GM23338 (cell line): ENCODE results near the gene CCDC149. TPM values are rescaled to one million over a fixed set of nuclear protein-coding genes. Genes with fewer than 3 reads are reported as not detected.

Experiments used
- ATAC-seq: fragments of 200-7000 bp; cut with Tn5 transposase; 3 replicates; pipeline ENCODE4 v1.9.1; 2020
- DNase-seq: peaks from one replicate; pipeline ENCODE4 v3.0.0-alpha.2; 2015; ENCODE audit warnings: low spot score
- H2AFZ ChIP-seq: fragments of 200-600 bp; sonication (generic); 2 replicates; pipeline ENCODE4 v1.8.0; 2016; ENCODE audit warnings: antibody characterized with exemption, mild to moderate bottlenecking, moderate library complexity
- H3F3A ChIP-seq: fragments of 200-600 bp; sonication (generic); replicated peaks from 2 replicates; pipeline ENCODE4 v1.8.0; 2017; ENCODE audit warnings: antibody characterized with exemption, mixed run types, low read depth
- H3K27ac ChIP-seq: fragments of 200-600 bp; sonication (generic); 2 replicates; pipeline ENCODE4 v1.6.1; 2016; ENCODE audit warnings: low read depth
- H3K27me3 ChIP-seq: fragments of 200-600 bp; sonication (generic); 2 replicates; pipeline ENCODE4 v1.8.0; 2016; ENCODE audit warnings: mild to moderate bottlenecking, mixed run types, moderate library complexity; ENCODE audit not compliant: insufficient read depth
- H3K36me3 ChIP-seq: fragments of 200-600 bp; sonication (generic); 2 replicates; pipeline ENCODE4 v1.8.0; 2016; ENCODE audit warnings: mild to moderate bottlenecking; ENCODE audit not compliant: insufficient read depth
- H3K4me1 ChIP-seq: fragments of 200-600 bp; sonication (generic); 2 replicates; pipeline ENCODE4 v1.8.0; 2016; ENCODE audit warnings: mild to moderate bottlenecking, moderate library complexity; ENCODE audit not compliant: insufficient read depth
- H3K4me2 ChIP-seq: fragments of 200-600 bp; sonication (generic); 2 replicates; pipeline ENCODE4 v1.7.1; 2017; ENCODE audit warnings: mixed run types
- H3K4me3 ChIP-seq: fragments of 200-600 bp; sonication (generic); 2 replicates; pipeline ENCODE4 v1.6.1; 2016; ENCODE audit warnings: mixed run types
- H3K79me2 ChIP-seq: fragments of 200-600 bp; sonication (generic); replicated peaks from 2 replicates; pipeline ENCODE4 v1.8.0; 2017; ENCODE audit warnings: mild to moderate bottlenecking; ENCODE audit not compliant: insufficient read depth
- H3K9me2 ChIP-seq: fragments of 200-600 bp; sonication (generic); 2 replicates; pipeline ENCODE4 v1.8.0; 2017; ENCODE audit not compliant: insufficient read depth
- H4K20me1 ChIP-seq: fragments of 200-600 bp; sonication (generic); replicated peaks from 2 replicates; pipeline ENCODE4 v1.8.0; 2017; ENCODE audit warnings: mild to moderate bottlenecking; ENCODE audit not compliant: insufficient read depth
- H3K27ac Mint-ChIP-seq: 2 replicates; pipeline ENCODE4 v1.8.0; 2020; ENCODE audit warnings: inconsistent platforms, mild to moderate bottlenecking, moderate library complexity, mixed read lengths
- H3K27me3 Mint-ChIP-seq: 3 replicates; pipeline ENCODE4 v1.8.0; 2022; ENCODE audit warnings: low read depth, mild to moderate bottlenecking, moderate library complexity, mixed read lengths, inconsistent platforms; ENCODE audit not compliant: insufficient read depth, poor library complexity
- H3K36me3 Mint-ChIP-seq: 3 replicates; pipeline ENCODE4 v1.8.0; 2021; ENCODE audit warnings: low read depth, mild to moderate bottlenecking, inconsistent platforms, moderate library complexity, mixed read lengths
- H3K4me1 Mint-ChIP-seq: 3 replicates; pipeline ENCODE4 v1.8.0; 2020; ENCODE audit warnings: mild to moderate bottlenecking, inconsistent platforms, mixed read lengths
- H3K4me3 Mint-ChIP-seq: 3 replicates; pipeline ENCODE4 v1.8.0; 2021; ENCODE audit warnings: moderate library complexity, mild to moderate bottlenecking, inconsistent platforms, mixed read lengths
- H3K9me3 Mint-ChIP-seq: 3 replicates; pipeline ENCODE4 v1.8.0; 2020; ENCODE audit warnings: moderate library complexity, mild to moderate bottlenecking, inconsistent platforms, mixed read lengths
- CREB1 ChIP-seq: fragments of 250-450 bp; sonication (Bioruptor Pico); IDR thresholded peaks from 2 replicates; pipeline ENCODE4 v1.5.0; 2020; ENCODE audit warnings: low read depth, mild to moderate bottlenecking, moderate library complexity
- EZH2 ChIP-seq: fragments of 200-600 bp; sonication (generic); IDR thresholded peaks from one replicate; pipeline ENCODE4 v1.8.0; 2017; ENCODE audit warnings: antibody characterized with exemption, mild to moderate bottlenecking, low read depth; ENCODE audit not compliant: unreplicated experiment
- EZH2phosphoT487 ChIP-seq: fragments of 200-600 bp; sonication (generic); IDR thresholded peaks from one replicate; pipeline ENCODE4 v1.8.1; 2018; ENCODE audit warnings: antibody characterized with exemption; ENCODE audit not compliant: unreplicated experiment
- JUNB ChIP-seq: IDR thresholded peaks from one replicate; pipeline ENCODE4 v1.6.1; 2016; ENCODE audit warnings: antibody characterized with exemption; ENCODE audit not compliant: unreplicated experiment
- NANOG ChIP-seq: IDR thresholded peaks from 2 replicates; pipeline ENCODE4 v1.6.1; 2016; ENCODE audit warnings: antibody characterized with exemption, borderline replicate concordance
- POLR2AphosphoS5 ChIP-seq: IDR thresholded peaks from 2 replicates; pipeline ENCODE4 v1.6.1; 2016; ENCODE audit warnings: antibody characterized with exemption, low read depth
- STAT1 ChIP-seq: IDR thresholded peaks from one replicate; pipeline ENCODE4 v1.6.1; 2016; ENCODE audit warnings: antibody characterized with exemption; ENCODE audit not compliant: unreplicated experiment
- ZNF114 ChIP-seq: fragments of 250-450 bp; sonication (Bioruptor Pico); IDR thresholded peaks from 2 replicates; pipeline ENCODE4 v1.5.0; 2020; ENCODE audit warnings: mild to moderate bottlenecking, moderate library complexity
- ZNF331 ChIP-seq: fragments of 250-450 bp; sonication (Bioruptor Pico); IDR thresholded peaks from 2 replicates; pipeline ENCODE4 v1.5.0; 2020; ENCODE audit warnings: low read depth, mild to moderate bottlenecking, moderate library complexity
- polyA plus RNA-seq: library from polyadenylated mRNA; unstranded; fragments of >200 nt; fragmentation: Nextera tagmentation; extraction: Ambion mirVana; gene quantifications from 2 replicates; pipeline ENCODE4 v1.2.1, GENCODE V29; 2016
- total RNA-seq: library from RNA; depleted of rRNA; stranded (reverse); fragments of >200 nt; shearing (Covaris generic); gene quantifications from 2 replicates; pipeline ENCODE4 v1.2.3, GENCODE V29; 2014
- TF ChIP-seq, protein P1 (sequence below): fragments of 250-450 bp; sonication (Bioruptor Pico); IDR thresholded peaks from 2 replicates; pipeline ENCODE4 v1.5.0; 2020; ENCODE audit warnings: mild to moderate bottlenecking, moderate library complexity
- TF ChIP-seq, protein P2 (sequence below): IDR thresholded peaks from one replicate; pipeline ENCODE4 v1.6.1; 2018; ENCODE audit warnings: antibody characterized with exemption; ENCODE audit not compliant: unreplicated experiment
- TF ChIP-seq, protein P3 (sequence below), 2 experiments: fragments of 200-600 bp in 1 of 2; sonication (generic) in 1 of 2; conservative IDR thresholded peaks; 2 replicates each; pipeline versions ENCODE4 v1.5.1 to v1.6.1; 2016 to 2017; ENCODE audit warnings: antibody characterized with exemption in 2 of 2, low read depth in 2 of 2, mild to moderate bottlenecking in 2 of 2, moderate library complexity in 1 of 2
- TF ChIP-seq, protein P4 (sequence below): IDR thresholded peaks from 2 replicates; pipeline ENCODE4 v1.6.1; 2016; ENCODE audit warnings: antibody characterized with exemption

The CCDC149 gene
- total and polyA plus RNA-seq, 2 experiments from 2014 or later: 2.6 to 6.4 TPM

DNA sequence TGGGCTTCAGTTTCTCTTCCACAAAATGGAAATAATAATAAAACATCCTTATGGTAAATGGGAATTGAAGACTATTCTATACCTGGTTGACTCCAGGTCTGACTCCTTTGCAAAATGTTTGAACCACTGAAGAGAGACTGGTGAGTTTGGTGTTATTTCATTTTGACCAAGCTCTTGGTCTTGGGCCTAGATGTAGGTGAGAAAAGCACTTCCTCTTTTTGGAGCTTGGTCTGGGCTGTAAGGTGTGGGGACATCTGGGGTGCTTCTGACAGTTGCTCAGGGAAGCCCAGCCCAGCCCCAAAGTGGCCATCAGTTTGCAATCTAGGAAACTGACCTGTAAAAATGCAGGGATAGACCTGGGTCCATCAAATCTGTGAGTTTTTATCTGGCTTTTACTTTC is 144.2 kb downstream of the CCDC149 start:
- Histone ChIP-seq H3K27ac (no peak overlapping the region), H3K4me1 (no peaks in the 10 kb centered on the region)
- no peak for ATAC-seq

More for the DNA sequence above, 144.2 kb downstream of the CCDC149 start:
- H4K20me1 ChIP-seq: no peaks in the 10 kb centered on the region
- H3K4me2 ChIP-seq: no peak overlapping the region
- no peak overlapping the region for H3K4me3 ChIP-seq
- H3F3A ChIP-seq: 0 out of 2 replicates have a peak, but pooled peaks cover 1% of the 10 kb centered on the region
- no peak for TF ChIP-seq EZH2
- TF ChIP-seq NANOG: no peak
- TF ChIP-seq, protein P1, sequence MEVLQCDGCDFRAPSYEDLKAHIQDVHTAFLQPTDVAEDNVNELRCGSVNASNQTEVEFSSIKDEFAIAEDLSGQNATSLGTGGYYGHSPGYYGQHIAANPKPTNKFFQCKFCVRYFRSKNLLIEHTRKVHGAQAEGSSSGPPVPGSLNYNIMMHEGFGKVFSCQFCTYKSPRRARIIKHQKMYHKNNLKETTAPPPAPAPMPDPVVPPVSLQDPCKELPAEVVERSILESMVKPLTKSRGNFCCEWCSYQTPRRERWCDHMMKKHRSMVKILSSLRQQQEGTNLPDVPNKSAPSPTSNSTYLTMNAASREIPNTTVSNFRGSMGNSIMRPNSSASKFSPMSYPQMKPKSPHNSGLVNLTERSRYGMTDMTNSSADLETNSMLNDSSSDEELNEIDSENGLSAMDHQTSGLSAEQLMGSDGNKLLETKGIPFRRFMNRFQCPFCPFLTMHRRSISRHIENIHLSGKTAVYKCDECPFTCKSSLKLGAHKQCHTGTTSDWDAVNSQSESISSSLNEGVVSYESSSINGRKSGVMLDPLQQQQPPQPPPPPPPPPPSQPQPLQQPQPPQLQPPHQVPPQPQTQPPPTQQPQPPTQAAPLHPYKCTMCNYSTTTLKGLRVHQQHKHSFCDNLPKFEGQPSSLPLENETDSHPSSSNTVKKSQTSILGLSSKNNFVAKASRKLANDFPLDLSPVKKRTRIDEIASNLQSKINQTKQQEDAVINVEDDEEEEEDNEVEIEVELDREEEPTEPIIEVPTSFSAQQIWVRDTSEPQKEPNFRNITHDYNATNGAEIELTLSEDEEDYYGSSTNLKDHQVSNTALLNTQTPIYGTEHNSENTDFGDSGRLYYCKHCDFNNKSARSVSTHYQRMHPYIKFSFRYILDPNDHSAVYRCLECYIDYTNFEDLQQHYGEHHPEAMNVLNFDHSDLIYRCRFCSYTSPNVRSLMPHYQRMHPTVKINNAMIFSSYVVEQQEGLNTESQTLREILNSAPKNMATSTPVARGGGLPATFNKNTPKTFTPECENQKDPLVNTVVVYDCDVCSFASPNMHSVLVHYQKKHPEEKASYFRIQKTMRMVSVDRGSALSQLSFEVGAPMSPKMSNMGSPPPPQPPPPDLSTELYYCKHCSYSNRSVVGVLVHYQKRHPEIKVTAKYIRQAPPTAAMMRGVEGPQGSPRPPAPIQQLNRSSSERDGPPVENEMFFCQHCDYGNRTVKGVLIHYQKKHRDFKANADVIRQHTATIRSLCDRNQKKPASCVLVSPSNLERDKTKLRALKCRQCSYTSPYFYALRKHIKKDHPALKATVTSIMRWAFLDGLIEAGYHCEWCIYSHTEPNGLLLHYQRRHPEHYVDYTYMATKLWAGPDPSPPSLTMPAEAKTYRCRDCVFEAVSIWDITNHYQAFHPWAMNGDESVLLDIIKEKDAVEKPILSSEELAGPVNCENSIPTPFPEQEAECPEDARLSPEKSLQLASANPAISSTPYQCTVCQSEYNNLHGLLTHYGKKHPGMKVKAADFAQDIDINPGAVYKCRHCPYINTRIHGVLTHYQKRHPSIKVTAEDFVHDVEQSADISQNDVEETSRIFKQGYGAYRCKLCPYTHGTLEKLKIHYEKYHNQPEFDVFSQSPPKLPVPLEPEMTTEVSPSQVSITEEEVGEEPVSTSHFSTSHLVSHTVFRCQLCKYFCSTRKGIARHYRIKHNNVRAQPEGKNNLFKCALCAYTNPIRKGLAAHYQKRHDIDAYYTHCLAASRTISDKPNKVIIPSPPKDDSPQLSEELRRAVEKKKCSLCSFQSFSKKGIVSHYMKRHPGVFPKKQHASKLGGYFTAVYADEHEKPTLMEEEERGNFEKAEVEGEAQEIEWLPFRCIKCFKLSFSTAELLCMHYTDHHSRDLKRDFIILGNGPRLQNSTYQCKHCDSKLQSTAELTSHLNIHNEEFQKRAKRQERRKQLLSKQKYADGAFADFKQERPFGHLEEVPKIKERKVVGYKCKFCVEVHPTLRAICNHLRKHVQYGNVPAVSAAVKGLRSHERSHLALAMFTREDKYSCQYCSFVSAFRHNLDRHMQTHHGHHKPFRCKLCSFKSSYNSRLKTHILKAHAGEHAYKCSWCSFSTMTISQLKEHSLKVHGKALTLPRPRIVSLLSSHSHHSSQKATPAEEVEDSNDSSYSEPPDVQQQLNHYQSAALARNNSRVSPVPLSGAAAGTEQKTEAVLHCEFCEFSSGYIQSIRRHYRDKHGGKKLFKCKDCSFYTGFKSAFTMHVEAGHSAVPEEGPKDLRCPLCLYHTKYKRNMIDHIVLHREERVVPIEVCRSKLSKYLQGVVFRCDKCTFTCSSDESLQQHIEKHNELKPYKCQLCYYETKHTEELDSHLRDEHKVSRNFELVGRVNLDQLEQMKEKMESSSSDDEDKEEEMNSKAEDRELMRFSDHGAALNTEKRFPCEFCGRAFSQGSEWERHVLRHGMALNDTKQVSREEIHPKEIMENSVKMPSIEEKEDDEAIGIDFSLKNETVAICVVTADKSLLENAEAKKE (CRISPR knock-in tag): no peak
- TF ChIP-seq, protein P2, sequence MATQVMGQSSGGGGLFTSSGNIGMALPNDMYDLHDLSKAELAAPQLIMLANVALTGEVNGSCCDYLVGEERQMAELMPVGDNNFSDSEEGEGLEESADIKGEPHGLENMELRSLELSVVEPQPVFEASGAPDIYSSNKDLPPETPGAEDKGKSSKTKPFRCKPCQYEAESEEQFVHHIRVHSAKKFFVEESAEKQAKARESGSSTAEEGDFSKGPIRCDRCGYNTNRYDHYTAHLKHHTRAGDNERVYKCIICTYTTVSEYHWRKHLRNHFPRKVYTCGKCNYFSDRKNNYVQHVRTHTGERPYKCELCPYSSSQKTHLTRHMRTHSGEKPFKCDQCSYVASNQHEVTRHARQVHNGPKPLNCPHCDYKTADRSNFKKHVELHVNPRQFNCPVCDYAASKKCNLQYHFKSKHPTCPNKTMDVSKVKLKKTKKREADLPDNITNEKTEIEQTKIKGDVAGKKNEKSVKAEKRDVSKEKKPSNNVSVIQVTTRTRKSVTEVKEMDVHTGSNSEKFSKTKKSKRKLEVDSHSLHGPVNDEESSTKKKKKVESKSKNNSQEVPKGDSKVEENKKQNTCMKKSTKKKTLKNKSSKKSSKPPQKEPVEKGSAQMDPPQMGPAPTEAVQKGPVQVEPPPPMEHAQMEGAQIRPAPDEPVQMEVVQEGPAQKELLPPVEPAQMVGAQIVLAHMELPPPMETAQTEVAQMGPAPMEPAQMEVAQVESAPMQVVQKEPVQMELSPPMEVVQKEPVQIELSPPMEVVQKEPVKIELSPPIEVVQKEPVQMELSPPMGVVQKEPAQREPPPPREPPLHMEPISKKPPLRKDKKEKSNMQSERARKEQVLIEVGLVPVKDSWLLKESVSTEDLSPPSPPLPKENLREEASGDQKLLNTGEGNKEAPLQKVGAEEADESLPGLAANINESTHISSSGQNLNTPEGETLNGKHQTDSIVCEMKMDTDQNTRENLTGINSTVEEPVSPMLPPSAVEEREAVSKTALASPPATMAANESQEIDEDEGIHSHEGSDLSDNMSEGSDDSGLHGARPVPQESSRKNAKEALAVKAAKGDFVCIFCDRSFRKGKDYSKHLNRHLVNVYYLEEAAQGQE: no peak
- no peak for TF ChIP-seq POLR2AphosphoS5
- TF ChIP-seq CREB1 (CRISPR knock-in tag): no peak
- TF ChIP-seq JUNB: no peak
- TF ChIP-seq ZNF114 (CRISPR knock-in tag): no peak
- TF ChIP-seq, protein P3, sequence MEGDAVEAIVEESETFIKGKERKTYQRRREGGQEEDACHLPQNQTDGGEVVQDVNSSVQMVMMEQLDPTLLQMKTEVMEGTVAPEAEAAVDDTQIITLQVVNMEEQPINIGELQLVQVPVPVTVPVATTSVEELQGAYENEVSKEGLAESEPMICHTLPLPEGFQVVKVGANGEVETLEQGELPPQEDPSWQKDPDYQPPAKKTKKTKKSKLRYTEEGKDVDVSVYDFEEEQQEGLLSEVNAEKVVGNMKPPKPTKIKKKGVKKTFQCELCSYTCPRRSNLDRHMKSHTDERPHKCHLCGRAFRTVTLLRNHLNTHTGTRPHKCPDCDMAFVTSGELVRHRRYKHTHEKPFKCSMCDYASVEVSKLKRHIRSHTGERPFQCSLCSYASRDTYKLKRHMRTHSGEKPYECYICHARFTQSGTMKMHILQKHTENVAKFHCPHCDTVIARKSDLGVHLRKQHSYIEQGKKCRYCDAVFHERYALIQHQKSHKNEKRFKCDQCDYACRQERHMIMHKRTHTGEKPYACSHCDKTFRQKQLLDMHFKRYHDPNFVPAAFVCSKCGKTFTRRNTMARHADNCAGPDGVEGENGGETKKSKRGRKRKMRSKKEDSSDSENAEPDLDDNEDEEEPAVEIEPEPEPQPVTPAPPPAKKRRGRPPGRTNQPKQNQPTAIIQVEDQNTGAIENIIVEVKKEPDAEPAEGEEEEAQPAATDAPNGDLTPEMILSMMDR (conservative IDR thresholded peaks at IDR 0.05; ENCODE audit: low read depth in 2 of 2): no peak
- TF ChIP-seq EZH2phosphoT487: no peak
- TF ChIP-seq ZNF331: no peak
- no peak for TF ChIP-seq STAT1
- TF ChIP-seq, protein P4, sequence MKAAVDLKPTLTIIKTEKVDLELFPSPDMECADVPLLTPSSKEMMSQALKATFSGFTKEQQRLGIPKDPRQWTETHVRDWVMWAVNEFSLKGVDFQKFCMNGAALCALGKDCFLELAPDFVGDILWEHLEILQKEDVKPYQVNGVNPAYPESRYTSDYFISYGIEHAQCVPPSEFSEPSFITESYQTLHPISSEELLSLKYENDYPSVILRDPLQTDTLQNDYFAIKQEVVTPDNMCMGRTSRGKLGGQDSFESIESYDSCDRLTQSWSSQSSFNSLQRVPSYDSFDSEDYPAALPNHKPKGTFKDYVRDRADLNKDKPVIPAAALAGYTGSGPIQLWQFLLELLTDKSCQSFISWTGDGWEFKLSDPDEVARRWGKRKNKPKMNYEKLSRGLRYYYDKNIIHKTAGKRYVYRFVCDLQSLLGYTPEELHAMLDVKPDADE: no peak
- Mint-ChIP-seq H3K27me3 (peaks cover under 1% of the 10 kb centered on the region), H3K4me3 (no peak overlapping the region), H3K27ac (no peak overlapping the region), H3K36me3 (no peaks in the 10 kb centered on the region; the same call in 2 of the 3 replicates), H3K9me3 (no peaks in the 10 kb centered on the region), H3K4me1 (peaks cover 14% of the 10 kb centered on the region)
- no peaks in the 10 kb centered on the region for H3K36me3 ChIP-seq
- no peak for DNase-seq
- no peaks in the 10 kb centered on the region for H3K79me2 ChIP-seq
- no peak overlapping the region; the same call in 1 of the 2 replicates for H2AFZ ChIP-seq
- H3K27me3 ChIP-seq: no peaks in the 10 kb centered on the region
- peaks cover 17% of the 10 kb centered on the region for H3K9me2 ChIP-seq
